CD4-positive, alpha-beta T cell (primary cell): ENCODE data around the gene PI4K2A. TPM values are rescaled to one million over a fixed set of nuclear protein-coding genes. Genes with fewer than 3 reads are reported as not detected.
"Not testable (repeated sequence)": the region's sequence is repeated elsewhere in the genome, so short reads cannot be mapped to it uniquely, and the experiment has no call there.

Source experiments
- ATAC-seq: fragments of 200-7000 bp; cut with Tn5 transposase; one replicate; pipeline ENCODE4 v1.10.0; 2022; ENCODE audit warnings: mild to moderate bottlenecking; ENCODE audit not compliant: poor library complexity
- CTCF ChIA-PET: fragments of 350-600 bp; sonication (Branson Sonifier 250); formaldehyde crosslinking; loops from one replicate; lab custom pipeline; 2021; ENCODE audit warnings: antibody characterized with exemption, inconsistent platforms; lab: Charles Lee
- POLR2A ChIA-PET: fragments of 350-600 bp; sonication (Branson Sonifier 250); formaldehyde crosslinking; loops from one replicate; lab custom pipeline; 2021; ENCODE audit warnings: antibody characterized with exemption, inconsistent platforms; lab: Charles Lee
- DNase-seq, 14 experiments: peaks; one replicate each; pipeline ENCODE4 v3.0.0-alpha.2; 2013 to 2020; ENCODE audit warnings: mixed read lengths in 2 of 14
- H3K27ac ChIP-seq, 2 donors: one replicate each; pipeline versions ENCODE4 v1.5.1 to v1.7.0; 2013; ENCODE audit warnings: low read length in 2 of 2, low read depth in 1 of 2, mild to moderate bottlenecking in 1 of 2
- H3K27me3 ChIP-seq, 2 experiments: 1 replicate in 1 of 2; 2 replicates in 1 of 2; pipeline versions ENCODE4 v1.6.1 to v1.7.0; 2013; ENCODE audit warnings: low read length in 2 of 2, control low read depth in 1 of 2, mild to moderate bottlenecking in 1 of 2, moderate library complexity in 1 of 2; ENCODE audit not compliant: insufficient read depth in 2 of 2, control insufficient read depth in 1 of 2
- H3K36me3 ChIP-seq: one replicate; pipeline ENCODE4 v1.6.1; 2013; ENCODE audit warnings: low read length, control low read depth; ENCODE audit not compliant: insufficient read depth
- H3K4me1 ChIP-seq: one replicate; pipeline ENCODE4 v1.6.1; 2013; ENCODE audit warnings: low read length, control low read depth; ENCODE audit not compliant: insufficient read depth
- H3K4me3 ChIP-seq: one replicate; pipeline ENCODE4 v1.5.1; 2013; ENCODE audit warnings: mild to moderate bottlenecking, low read length, moderate library complexity
- H3K9me3 ChIP-seq, 2 experiments: 1 replicate in 1 of 2; 2 replicates in 1 of 2; pipeline versions ENCODE4 v1.6.1 to v1.7.0; 2013; ENCODE audit warnings: low read length in 2 of 2, mild to moderate bottlenecking in 2 of 2, control low read depth in 1 of 2, moderate library complexity in 1 of 2; ENCODE audit not compliant: control insufficient read depth in 1 of 2, insufficient read depth in 1 of 2
- H3K27ac Mint-ChIP-seq: one replicate; pipeline ENCODE4 v1.8.0; 2020; ENCODE audit warnings: mixed read lengths
- H3K27me3 Mint-ChIP-seq: one replicate; pipeline ENCODE4 v1.8.0; 2021; ENCODE audit warnings: mixed read lengths
- H3K36me3 Mint-ChIP-seq: one replicate; pipeline ENCODE4 v1.8.0; 2021; ENCODE audit warnings: low read depth, mixed read lengths
- H3K4me1 Mint-ChIP-seq: one replicate; pipeline ENCODE4 v1.8.0; 2021; ENCODE audit warnings: low read depth, mixed read lengths
- H3K4me3 Mint-ChIP-seq: one replicate; pipeline ENCODE4 v1.8.0; 2020; ENCODE audit warnings: mild to moderate bottlenecking, mixed read lengths
- H3K9me3 Mint-ChIP-seq: one replicate; pipeline ENCODE4 v1.8.0; 2020; ENCODE audit warnings: mixed read lengths
- CTCF ChIP-seq: fragments of 200-600 bp; IDR thresholded peaks from one replicate; pipeline ENCODE4 v1.8.0; 2022; ENCODE audit warnings: antibody characterized with exemption, mild to moderate bottlenecking
- intact Hi-C, 2 experiments: fragments of 100-400 bp; cut with DNase I in 1 of 2; cut with micrococcal nuclease in 1 of 2; formaldehyde crosslinking; loops; one replicate each; pipeline versions ENCODE4 v1.15.1 to v1.9.0; 2023 to 2025; cut with DNase I, micrococcal nuclease
- total RNA-seq, 174 experiments: library from RNA in 2 of 174; stranded (reverse) in 2 of 174; gene quantifications; one replicate each; pipeline ENCODE4 v1.2.3 and lab custom pipeline; 2021 to 2026

PI4K2A gene
- total RNA-seq, 2 experiments from 2014 or later, result 26.3 to 27.2 TPM

- Mint-ChIP-seq H3K27me3 (no peaks in the 10 kb centered on the region), H3K4me3 (no peak overlapping the region), H3K36me3 (peaks cover 36% of the 10 kb centered on the region), H3K27ac (no peak overlapping the region), H3K4me1 (peaks cover 39% of the 10 kb centered on the region), H3K9me3 (no peaks in the 10 kb centered on the region)
- intact Hi-C loops, result loop anchor here in 1 of 2 experiments (5.0 to 10.0 kb wide), 2 partner anchors 492 to 1950 kb away; partner anchors contain the start of gene TCTN3
- Histone ChIP-seq H3K27ac (no peak overlapping the region), H3K9me3 (no peaks in the 10 kb centered on the region), H3K36me3 (peaks cover 7% of the 10 kb centered on the region), H3K27me3 (no peaks in the 10 kb centered on the region), H3K4me1 (peaks cover 28% of the 10 kb centered on the region), H3K4me3 (no peak overlapping the region)
- ATAC-seq, result no peak
- CTCF ChIA-PET, result no interaction called here
- no peak for TF ChIP-seq CTCF
- POLR2A ChIA-PET, result no interaction called here
- no peak for DNase-seq
Measured at GRCh38 chr10:97644936-97645335, 4.5 kb downstream of the PI4K2A start.

DNA sequence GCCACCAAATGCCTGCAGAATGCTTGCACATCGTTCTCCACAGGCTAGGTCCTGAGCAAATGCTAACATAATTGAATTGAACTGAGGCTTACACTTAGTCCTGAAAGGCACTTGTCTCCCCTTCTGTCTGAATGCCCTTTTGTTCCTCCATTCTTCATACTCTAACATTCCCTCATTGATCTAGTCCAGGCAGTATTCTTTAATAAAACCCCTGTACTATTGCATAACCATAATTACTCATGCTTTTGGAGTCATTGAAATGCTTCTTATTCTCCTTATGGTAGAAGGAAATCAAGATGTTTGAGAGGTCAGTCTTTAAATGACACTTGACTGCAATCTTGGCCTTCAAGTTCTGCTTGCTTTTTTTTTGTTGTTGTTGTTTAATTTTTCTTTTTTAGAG, 7.1 kb downstream of the PI4K2A start:
- CTCF ChIA-PET, result no interaction called here
- peaks cover 44% of the 10 kb centered on the region for H3K36me3 Mint-ChIP-seq
- POLR2A ChIA-PET, result no interaction called here
- Histone ChIP-seq H3K4me1 (peaks cover 12% of the 10 kb centered on the region), H3K27me3 (no peaks in the 10 kb centered on the region), H3K9me3 (no peaks in the 10 kb centered on the region), H3K36me3 (peaks cover 23% of the 10 kb centered on the region), H3K4me3 (no peak overlapping the region), H3K27ac (no peak overlapping the region)
- no peak overlapping the region for H3K4me3 Mint-ChIP-seq
- DNase-seq (no peak), ATAC-seq (no peak)
- intact Hi-C loops, result loop anchor here in 1 of 2 experiments (10.0 kb wide), 1 partner anchor 1953 kb away; the partner anchor contains the start of gene TCTN3
- no peak for TF ChIP-seq CTCF
- no peak overlapping the region for H3K27ac Mint-ChIP-seq
- H3K27me3 Mint-ChIP-seq, result no peaks in the 10 kb centered on the region
- no peaks in the 10 kb centered on the region for H3K9me3 Mint-ChIP-seq
- H3K4me1 Mint-ChIP-seq, result peaks cover 23% of the 10 kb centered on the region

GRCh38 chr10:97648562-97649404, 8.3 kb downstream of the PI4K2A start:
- Mint-ChIP-seq H3K27me3 (no peaks in the 10 kb centered on the region), H3K4me3 (no peak overlapping the region), H3K9me3 (no peaks in the 10 kb centered on the region), H3K36me3 (peaks cover 56% of the 10 kb centered on the region), H3K4me1 (peaks cover 13% of the 10 kb centered on the region), H3K27ac (peak overlapping the region; percentile 53)
- TF ChIP-seq CTCF, result no peak
- Histone ChIP-seq H3K36me3 (peaks cover 30% of the 10 kb centered on the region), H3K4me3 (no peak overlapping the region), H3K4me1 (peaks cover 12% of the 10 kb centered on the region), H3K27me3 (no peaks in the 10 kb centered on the region), H3K27ac (peak overlapping the region in 1 of 2 donors; percentile 64), H3K9me3 (no peaks in the 10 kb centered on the region)
- DNase-seq (peak in 9 of 14 experiments; percentile 5 to 76 (median 28)), ATAC-seq (peak; percentile 93)
- POLR2A ChIA-PET, result interaction anchor here (0.6 to 1.4 kb wide), 3 partner anchors 14 to 38 kb away, joined by 3 to 5 read pairs (median 4); partner anchors contain the start of gene AVPI1
- intact Hi-C loops, result loop anchor here in 1 of 2 experiments (10.0 kb wide), 1 partner anchor 1954 kb away; the partner anchor contains the start of gene TCTN3
- CTCF ChIA-PET, result interaction anchor here (0.9 kb wide), 1 partner anchor 28 kb away, joined by 3 read pairs; no protein-coding TSS in a partner anchor

DNA sequence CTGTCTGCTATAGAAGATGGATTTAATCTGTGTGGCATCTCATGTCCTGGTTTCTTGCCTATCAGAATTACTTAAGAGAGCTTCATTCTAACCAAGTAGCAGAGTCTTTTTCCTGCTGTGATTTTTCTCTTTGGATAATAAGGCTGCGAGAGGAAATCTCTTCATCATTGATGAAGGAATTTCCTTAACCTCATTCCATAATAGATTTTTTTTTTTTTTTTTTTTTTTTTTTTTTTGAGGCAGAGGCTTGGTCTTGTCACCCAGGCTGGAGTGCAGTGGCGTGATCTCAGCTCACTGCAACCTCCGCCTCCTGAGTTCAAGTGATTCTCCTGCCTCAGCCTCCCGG, 8.9 kb downstream of the PI4K2A start:
- H3K4me1 Mint-ChIP-seq, result peaks cover 13% of the 10 kb centered on the region
- ChIA-PET CTCF (interaction anchor here (0.9 kb wide), 1 partner anchor 27 kb away, joined by 3 read pairs; no protein-coding TSS in a partner anchor), POLR2A (interaction anchor here (0.6 to 1.4 kb wide), 3 partner anchors 13 to 38 kb away, joined by 3 to 5 read pairs (median 4); partner anchors contain the start of gene AVPI1)
- not testable (repeated sequence) for H3K27me3 ChIP-seq, DNase-seq, H3K9me3 ChIP-seq, H3K4me3 Mint-ChIP-seq, ATAC-seq, H3K9me3 Mint-ChIP-seq, H3K27me3 Mint-ChIP-seq, H3K4me3 ChIP-seq
- H3K27ac Mint-ChIP-seq, result peak overlapping the region; percentile 53
- H3K36me3 Mint-ChIP-seq, result peaks cover 60% of the 10 kb centered on the region
- peaks cover 29% of the 10 kb centered on the region for H3K36me3 ChIP-seq
- intact Hi-C loops, result loop anchor here in 1 of 2 experiments (10.0 kb wide), 1 partner anchor 1955 kb away; the partner anchor contains the start of gene TCTN3
- peak overlapping the region in 1 of 2 donors; percentile 64 for H3K27ac ChIP-seq
- peaks cover 12% of the 10 kb centered on the region for H3K4me1 ChIP-seq
